Muscle of arm (tissue), 12 donors: ENCODE results near the gene BCDIN3D. TPM values are rescaled to one million over a fixed set of nuclear protein-coding genes. Genes with fewer than 3 reads are reported as not detected.
"Not testable (repeated sequence)": the region's sequence is repeated elsewhere in the genome, so short reads cannot be mapped to it uniquely, and the experiment has no call there.

ENCODE experiments used
- DNase-seq: peaks from one replicate; pipeline ENCODE4 v3.0.0-alpha.2; 2013
- polyA plus RNA-seq, 12 donors: library from polyadenylated mRNA; unstranded; fragments of 120-200 nt; gene quantifications; one replicate each; pipeline ENCODE4 v1.2.1, GENCODE V29; 2013; ENCODE audit not compliant: insufficient read length in 12 of 12

BCDIN3D gene
- polyA plus RNA-seq, 12 donors: 3.5 to 6.3 (median 5.2) TPM; not detected in 1

- peak; percentile 31 for DNase-seq
These were observed 21.3 kb upstream of the BCDIN3D start for GRCh38 chr12:49863946-49864797.

GRCh38 chr12:49860921-49861320 is 18.0 kb upstream of the BCDIN3D start:
- not testable (repeated sequence) for DNase-seq

- not testable (repeated sequence) for DNase-seq
These were observed 13.0 kb upstream of the BCDIN3D start for GRCh38 chr12:49855890-49856289.

- DNase-seq: no peak
These were observed 12.1 kb upstream of the BCDIN3D start for GRCh38 chr12:49854976-49855375.

- DNase-seq: no peak
These were observed 10.8 kb upstream of the BCDIN3D start for GRCh38 chr12:49853671-49854070.

GRCh38 chr12:49847161-49847560 is 4.3 kb upstream of the BCDIN3D start:
- no peak for DNase-seq

GRCh38 chr12:49846032-49846431 is 3.1 kb upstream of the BCDIN3D start:
- DNase-seq: no peak

- no peak for DNase-seq
These were observed 1.1 kb upstream of the BCDIN3D start for GRCh38 chr12:49843876-49844437.

- DNase-seq: no peak
These were observed 505 bp upstream of the BCDIN3D start for GRCh38 chr12:49843411-49843810.

GRCh38 chr12:49838973-49839633 is 3.8 kb downstream of the BCDIN3D start:
- DNase-seq: no peak

GRCh38 chr12:49832836-49833421 is 10.0 kb downstream of the BCDIN3D start:
- no peak for DNase-seq

- DNase-seq: no peak
These were observed 11.2 kb downstream of the BCDIN3D start for GRCh38 chr12:49831717-49832116.

- DNase-seq: peak; percentile 97
These were observed 14.5 kb downstream of the BCDIN3D start, which contains the start of gene NCKAP5L for GRCh38 chr12:49828133-49829091. TSS of gene NCKAP5L (minus strand) at chr12:49828413. CDS start at chr12:49804044, 24,369 bp downstream.

GRCh38 chr12:49827401-49828099 is 15.4 kb downstream of the BCDIN3D start:
- DNase-seq: peak; percentile 76

GRCh38 chr12:49827051-49827400 is 15.9 kb downstream of the BCDIN3D start:
- DNase-seq: no peak

- no peak for DNase-seq
These were observed 16.9 kb downstream of the BCDIN3D start for GRCh38 chr12:49825971-49826421.

GRCh38 chr12:49825360-49825970 is 17.4 kb downstream of the BCDIN3D start:
- no peak for DNase-seq

GRCh38 chr12:49824895-49825294 is 18.0 kb downstream of the BCDIN3D start:
- DNase-seq: no peak

- no peak for DNase-seq
These were observed 18.5 kb downstream of the BCDIN3D start for GRCh38 chr12:49824416-49824815.

- DNase-seq: no peak
These were observed 19.0 kb downstream of the BCDIN3D start for GRCh38 chr12:49823951-49824350.
